ENCODE measurements around the gene S1PR4.

S1PR4 gene

GRCh38 chr19:3225169-3225485 lies 46.6 kb downstream of the S1PR4 start:
- H3K4me3 ChIP-seq (replicated peaks; ENCODE audit: low read depth, low read length) = no peak overlapping the region
- peaks cover 4% of the 10 kb centered on the region for H3K27me3 ChIP-seq (replicated peaks; ENCODE audit: control insufficient read depth, insufficient read depth, low read length)
- no peak for TF ChIP-seq CTCF (IDR thresholded peaks at IDR 0.05; ENCODE audit: insufficient read depth, low read length, poor library complexity, severe bottlenecking)
- H3K36me3 ChIP-seq (ENCODE audit: control insufficient read depth, insufficient read depth, low read length) = no peaks in the 10 kb centered on the region
- no peak for DNase-seq (ENCODE audit: extremely low read depth, insufficient read length)

- no peak overlapping the region for H3K4me3 ChIP-seq (replicated peaks; ENCODE audit: low read depth, low read length)
- H3K27me3 ChIP-seq (replicated peaks; ENCODE audit: control insufficient read depth, insufficient read depth, low read length) = peaks cover 4% of the 10 kb centered on the region
- no peak for TF ChIP-seq CTCF (IDR thresholded peaks at IDR 0.05; ENCODE audit: insufficient read depth, low read length, poor library complexity, severe bottlenecking)
- H3K36me3 ChIP-seq (ENCODE audit: control insufficient read depth, insufficient read depth, low read length) = no peaks in the 10 kb centered on the region
- DNase-seq (ENCODE audit: extremely low read depth, insufficient read length) = no peak
Measured at GRCh38 chr19:3225677-3226093, 47.1 kb downstream of the S1PR4 start.

GRCh38 chr19:3227054-3227626 lies 48.6 kb downstream of the S1PR4 start:
- DNase-seq (ENCODE audit: extremely low read depth, insufficient read length) = no peak
- Histone ChIP-seq H3K4me3 (replicated peaks; ENCODE audit: low read depth, low read length) (no peak overlapping the region), H3K27me3 (replicated peaks; ENCODE audit: control insufficient read depth, insufficient read depth, low read length) (peaks cover 4% of the 10 kb centered on the region)

GRCh38 chr19:3229346-3229743 lies 50.8 kb downstream of the S1PR4 start:
- Histone ChIP-seq H3K36me3 (ENCODE audit: control insufficient read depth, insufficient read depth, low read length) (no peaks in the 10 kb centered on the region), H3K4me3 (replicated peaks; ENCODE audit: low read depth, low read length) (no peak overlapping the region), H3K27me3 (replicated peaks; ENCODE audit: control insufficient read depth, insufficient read depth, low read length) (peaks cover 4% of the 10 kb centered on the region)
- no peak for DNase-seq (ENCODE audit: extremely low read depth, insufficient read length)
- TF ChIP-seq CTCF (IDR thresholded peaks at IDR 0.05; ENCODE audit: insufficient read depth, low read length, poor library complexity, severe bottlenecking) = no peak

More at GRCh38 chr19:3227054-3227626, 48.6 kb downstream of the S1PR4 start:
- no peaks in the 10 kb centered on the region for H3K36me3 ChIP-seq (ENCODE audit: control insufficient read depth, insufficient read depth, low read length)
- no peak for TF ChIP-seq CTCF (IDR thresholded peaks at IDR 0.05; ENCODE audit: insufficient read depth, low read length, poor library complexity, severe bottlenecking)
